NCI-H526 treated with DMSO at 0.1 percent for 48 hours (cell line): Measurements from ENCODE around the gene GCC1.

ENCODE experiments used
- DNase-seq: peaks from one replicate; lab custom pipeline; 2025; lab: John Stamatoyannopoulos, UW

GCC1 gene

DNA sequence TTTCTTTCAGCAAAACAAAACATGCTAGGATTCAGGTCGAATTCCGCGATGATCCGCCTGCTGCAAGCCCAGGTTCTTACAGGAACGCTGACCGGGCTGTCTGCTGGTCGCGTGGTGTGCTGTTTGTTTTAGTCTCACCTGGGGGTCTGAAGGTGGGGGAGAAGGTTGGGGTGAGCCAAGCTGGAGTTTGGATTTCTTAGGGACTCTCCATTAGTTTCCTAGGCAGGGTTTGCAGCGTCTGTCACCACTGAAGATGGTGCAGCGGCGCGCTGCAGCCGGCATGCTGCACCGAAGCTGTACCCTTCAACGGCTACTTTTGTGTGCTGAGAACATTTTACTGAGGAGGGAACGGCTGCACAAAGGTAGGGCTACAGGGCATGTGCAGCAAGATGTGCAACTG lies 48.7 kb downstream of the GCC1 start:
- DNase-seq, result no peak

DNA sequence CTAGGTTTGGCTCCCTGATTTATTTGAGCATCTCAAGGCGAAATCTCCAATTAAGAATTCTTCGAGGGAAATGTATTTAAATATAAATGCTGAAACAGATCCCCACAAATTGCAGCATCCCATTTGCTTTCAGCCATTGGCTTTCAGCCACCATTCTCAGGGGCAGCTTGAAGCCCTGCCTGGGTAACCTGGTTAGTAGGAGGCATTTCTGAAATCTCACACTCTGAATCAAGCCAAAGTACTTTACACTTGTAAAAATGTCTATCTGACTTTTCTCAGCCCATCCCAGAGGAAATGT lies 49.1 kb downstream of the GCC1 start:
- no peak for DNase-seq

DNA sequence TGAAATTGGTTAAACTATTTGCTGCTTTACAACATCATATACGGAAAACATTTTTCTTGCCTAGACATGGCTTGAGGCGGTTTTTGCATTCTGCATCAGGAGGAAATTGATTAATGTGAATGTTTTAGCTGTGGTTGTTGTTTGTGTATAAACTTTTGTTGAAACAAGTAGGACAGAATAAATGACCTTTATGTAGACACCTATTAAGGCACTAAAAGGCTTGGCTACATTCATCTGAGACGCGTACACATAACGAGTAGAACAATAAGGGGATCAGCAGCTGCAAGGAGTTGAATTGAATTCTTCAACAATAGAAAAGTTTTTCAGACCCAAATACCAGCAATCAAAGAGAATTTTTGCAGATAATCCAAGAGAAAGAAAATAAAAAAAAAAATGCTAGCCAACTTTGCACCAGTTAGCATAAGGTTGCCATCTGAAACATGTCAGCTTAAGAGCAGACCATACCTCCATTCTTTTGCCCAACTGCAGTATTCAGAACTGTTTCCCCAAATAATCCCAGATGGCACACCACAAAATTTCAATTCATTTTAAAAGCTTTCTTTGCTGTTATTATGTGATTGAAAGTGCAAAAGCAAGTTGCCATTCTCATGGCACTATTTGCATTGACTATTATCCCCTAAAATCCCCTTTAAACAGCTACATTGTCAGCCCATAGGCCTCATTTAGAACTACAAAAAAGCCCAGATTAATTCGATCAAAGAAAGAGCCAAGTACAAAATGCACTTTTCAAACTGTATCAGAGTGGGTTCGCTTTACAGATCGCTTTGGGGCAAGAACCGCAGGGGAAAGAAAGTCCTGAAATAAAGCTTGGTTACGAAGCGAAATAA lies 49.6 kb downstream of the GCC1 start:
- no peak for DNase-seq

DNA sequence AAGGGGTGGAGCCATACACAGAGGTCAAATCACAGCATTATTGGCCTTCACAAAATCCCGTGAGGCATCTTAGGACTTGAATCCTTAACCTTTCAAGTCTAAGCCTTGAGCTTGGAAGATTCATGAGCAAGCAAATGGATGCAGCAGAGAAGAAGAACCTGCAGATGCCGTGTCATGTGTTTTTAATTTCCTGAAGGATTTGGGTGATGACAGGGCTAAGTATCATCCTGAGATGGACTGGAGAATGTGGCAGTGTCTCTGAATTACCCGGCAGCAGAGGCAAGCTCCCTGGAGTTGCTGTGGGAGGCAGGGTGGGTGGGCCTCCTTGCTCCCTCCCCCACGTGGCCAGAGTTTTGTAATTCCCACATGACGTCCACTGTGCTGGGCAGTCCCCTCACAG lies 50.8 kb downstream of the GCC1 start:
- no peak for DNase-seq

DNA sequence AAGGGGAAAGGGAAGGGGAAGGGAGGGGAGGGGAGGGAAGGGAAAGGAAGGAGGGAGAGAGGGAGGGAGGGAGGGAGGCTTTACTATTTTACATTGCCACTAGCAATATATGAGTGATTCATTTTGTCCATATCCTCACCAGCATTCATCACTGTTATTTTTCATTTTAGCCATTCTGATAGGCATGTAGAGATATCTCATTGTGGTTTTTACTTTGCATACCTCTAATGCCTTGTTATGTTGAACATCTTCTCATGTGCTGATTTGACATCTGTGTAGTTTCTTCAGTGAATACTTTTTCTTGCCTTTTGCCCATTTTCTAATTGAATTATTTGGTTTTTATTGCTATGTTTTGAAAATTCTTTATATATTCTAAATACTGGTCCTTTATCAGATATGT lies 52.7 kb downstream of the GCC1 start:
- no peak for DNase-seq

DNA sequence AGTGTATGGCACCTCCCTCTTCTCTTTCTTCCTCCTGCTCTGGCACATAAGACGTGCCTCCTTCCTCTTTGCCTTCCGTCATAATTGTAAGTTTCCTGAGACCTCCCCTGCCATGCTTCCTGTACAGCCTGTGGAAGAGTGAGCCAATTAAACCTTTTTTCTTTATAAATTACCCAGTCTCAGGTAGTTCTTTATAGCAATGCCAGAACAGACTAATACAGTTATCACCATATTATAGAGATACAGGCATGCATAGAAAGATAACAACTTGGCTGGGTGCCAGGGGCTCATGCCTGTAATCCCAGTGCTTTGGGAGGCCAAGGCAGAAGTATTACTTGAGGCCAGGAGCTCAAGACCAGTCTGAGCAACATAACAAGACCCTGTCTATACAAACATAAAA lies 53.2 kb downstream of the GCC1 start:
- DNase-seq, result no peak
